Posterior cingulate gyrus (tissue), 11 donors: ENCODE results near the gene EHMT1.

Experiments
- DNase-seq, 10 donors: peaks; one replicate each; pipeline versions ENCODE4 v3.0.0 to v3.0.0-alpha.2; 2020 to 2021; ENCODE audit warnings: mixed read lengths in 3 of 10
- intact Hi-C: fragments of 100-400 bp; cut with DNase I; formaldehyde crosslinking; loops from one replicate; pipeline ENCODE4 v1.15.1; 2023

Gene EHMT1

GRCh38 chr9:137639303-137640051, 20.7 kb downstream of the EHMT1 start:
- DNase-seq: no peak
- intact Hi-C loops: no loop called here

GRCh38 chr9:137640862-137641261, 22.1 kb downstream of the EHMT1 start:
- DNase-seq: peak in 1 of 10 donors; percentile 1
- intact Hi-C loops: no loop called here

GRCh38 chr9:137642118-137642601, 23.4 kb downstream of the EHMT1 start:
- peak in 1 of 10 donors; percentile 18 for DNase-seq
- intact Hi-C loops: no loop called here

- intact Hi-C loops: no loop called here
- peak in 1 of 10 donors; percentile 6 for DNase-seq
Observed at GRCh38 chr9:137642892-137643291, 24.1 kb downstream of the EHMT1 start.

- DNase-seq: peak in 1 of 10 donors; percentile 55
Observed at GRCh38 chr9:137643921-137644320, 25.1 kb downstream of the EHMT1 start.

GRCh38 chr9:137645211-137645610, 26.4 kb downstream of the EHMT1 start:
- intact Hi-C loops: no loop called here
- DNase-seq: peak in 1 of 10 donors; percentile 28

More at GRCh38 chr9:137643921-137644320, 25.1 kb downstream of the EHMT1 start:
- intact Hi-C loops: no loop called here

- DNase-seq: peak in 1 of 10 donors; percentile 57
- intact Hi-C loops: no loop called here
Observed at GRCh38 chr9:137646341-137646740, 27.5 kb downstream of the EHMT1 start.

- DNase-seq: peak in 1 of 10 donors; percentile 38
- intact Hi-C loops: no loop called here
Observed at GRCh38 chr9:137647096-137647714, 28.4 kb downstream of the EHMT1 start.

GRCh38 chr9:137648396-137648795, 29.6 kb downstream of the EHMT1 start:
- DNase-seq: peak in 1 of 10 donors; percentile 15
- intact Hi-C loops: no loop called here

- peak in 1 of 10 donors; percentile 22 for DNase-seq
- intact Hi-C loops: no loop called here
Observed at GRCh38 chr9:137649553-137649952, 30.7 kb downstream of the EHMT1 start.

- intact Hi-C loops: no loop called here
- DNase-seq: no peak
Observed at GRCh38 chr9:137650259-137650658, 31.5 kb downstream of the EHMT1 start.

GRCh38 chr9:137650779-137651178, 32.0 kb downstream of the EHMT1 start:
- peak in 1 of 10 donors; percentile 54 for DNase-seq
- intact Hi-C loops: no loop called here

GRCh38 chr9:137656416-137656815, 37.6 kb downstream of the EHMT1 start:
- intact Hi-C loops: no loop called here
- peak in 2 of 10 donors; percentile 68 to 77 for DNase-seq

GRCh38 chr9:137657606-137658005, 38.8 kb downstream of the EHMT1 start:
- intact Hi-C loops: no loop called here
- no peak for DNase-seq

GRCh38 chr9:137658781-137659180, 40.0 kb downstream of the EHMT1 start:
- no peak for DNase-seq
- intact Hi-C loops: no loop called here

- intact Hi-C loops: no loop called here
- peak in 1 of 10 donors; percentile 6 for DNase-seq
Observed at GRCh38 chr9:137660144-137660543, 41.3 kb downstream of the EHMT1 start.

GRCh38 chr9:137663584-137663983, 44.8 kb downstream of the EHMT1 start:
- DNase-seq: no peak
- intact Hi-C loops: no loop called here

- peak in 1 of 10 donors; percentile 55 for DNase-seq
- intact Hi-C loops: no loop called here
Observed at GRCh38 chr9:137664676-137665075, 45.9 kb downstream of the EHMT1 start.

GRCh38 chr9:137665226-137665625, 46.4 kb downstream of the EHMT1 start:
- intact Hi-C loops: no loop called here
- DNase-seq: peak in 1 of 10 donors; percentile 59

GRCh38 chr9:137665697-137666512, 47.1 kb downstream of the EHMT1 start:
- DNase-seq: peak; percentile 54 to 94 (median 72)
- intact Hi-C loops: no loop called here

GRCh38 chr9:137666513-137666822, 47.7 kb downstream of the EHMT1 start:
- peak in 3 of 10 donors; percentile 44 to 86 (median 78) for DNase-seq
- intact Hi-C loops: no loop called here
